IgD-negative memory B cell (primary cell): ENCODE results near the gene SCO2. TPM values are rescaled to one million over a fixed set of nuclear protein-coding genes. Genes with fewer than 3 reads are reported as not detected.

ENCODE experiments used
- H3K27ac Mint-ChIP-seq, 3 donors: one replicate each; pipeline ENCODE4 v1.8.0; 2020 to 2022; ENCODE audit warnings: mild to moderate bottlenecking in 3 of 3, mixed read lengths in 3 of 3, moderate library complexity in 1 of 3
- H3K27me3 Mint-ChIP-seq: one replicate; pipeline ENCODE4 v1.8.0; 2021; ENCODE audit warnings: mixed read lengths
- H3K36me3 Mint-ChIP-seq: one replicate; pipeline ENCODE4 v1.8.0; 2020; ENCODE audit warnings: mild to moderate bottlenecking, mixed read lengths
- H3K4me1 Mint-ChIP-seq, 3 donors: one replicate each; pipeline ENCODE4 v1.8.0; 2020 to 2022; ENCODE audit warnings: mixed read lengths in 3 of 3, mild to moderate bottlenecking in 1 of 3
- H3K4me3 Mint-ChIP-seq, 4 donors: one replicate each; pipeline ENCODE4 v1.8.0; 2020 to 2022; ENCODE audit warnings: mild to moderate bottlenecking in 4 of 4, mixed read lengths in 4 of 4, moderate library complexity in 3 of 4
- H3K9me3 Mint-ChIP-seq, 3 donors: one replicate each; pipeline ENCODE4 v1.8.0; 2020 to 2021; ENCODE audit warnings: mixed read lengths in 3 of 3, mild to moderate bottlenecking in 1 of 3
- polyA plus RNA-seq: library from polyadenylated mRNA; unstranded; fragments of 300-500 nt; fragmentation: Illumina TruSeq; gene quantifications from one replicate; pipeline ENCODE4 v1.2.3, GENCODE V29; 2021

Gene SCO2
- polyA plus RNA-seq, 1 donor from 2014 or later = 11.8 TPM

DNA sequence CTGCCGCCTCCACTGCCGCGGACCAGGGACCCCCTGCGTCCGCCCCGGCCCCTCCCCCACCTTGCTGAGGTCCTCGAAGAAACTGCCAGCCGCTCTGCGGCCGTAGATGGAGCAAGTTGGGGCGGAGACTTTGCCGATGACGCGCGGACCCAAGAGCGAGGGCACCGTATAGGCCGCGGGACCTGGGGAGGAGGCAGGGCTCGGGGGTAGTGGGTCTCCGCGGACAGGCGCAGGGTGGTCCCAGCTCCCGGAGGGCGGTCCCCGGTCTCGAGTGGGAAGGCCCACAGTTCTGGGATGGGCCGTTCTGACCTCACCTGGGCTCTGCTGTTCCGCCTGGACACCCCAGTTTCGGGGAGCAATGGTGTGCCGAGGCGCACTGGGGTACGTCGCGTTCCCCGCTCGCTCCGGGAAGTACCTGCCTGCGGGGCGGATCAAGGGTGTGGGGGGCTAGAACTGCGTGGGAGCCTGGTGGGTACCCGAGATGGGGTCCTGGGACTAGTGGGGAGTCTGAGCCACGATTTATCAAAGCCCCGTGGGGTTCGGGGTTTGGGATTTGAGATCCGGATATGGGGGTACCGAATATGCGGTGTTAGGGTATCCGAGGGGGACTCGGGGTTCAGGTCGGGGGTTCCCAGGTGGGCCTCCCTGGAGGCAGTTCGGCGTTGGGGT lies 5.6 kb upstream of the SCO2 start:
- H3K27ac Mint-ChIP-seq = peak overlapping the region; percentile 98 to 100 (median 99)
- H3K36me3 Mint-ChIP-seq = no peaks in the 10 kb centered on the region
- peaks cover 36 to 38% (median 37%) of the 10 kb centered on the region in 3 donors for H3K4me1 Mint-ChIP-seq
- no peaks in the 10 kb centered on the region for H3K27me3 Mint-ChIP-seq
- no peaks in the 10 kb centered on the region for H3K9me3 Mint-ChIP-seq
- peak overlapping the region; percentile 90 to 97 (median 94) for H3K4me3 Mint-ChIP-seq

DNA sequence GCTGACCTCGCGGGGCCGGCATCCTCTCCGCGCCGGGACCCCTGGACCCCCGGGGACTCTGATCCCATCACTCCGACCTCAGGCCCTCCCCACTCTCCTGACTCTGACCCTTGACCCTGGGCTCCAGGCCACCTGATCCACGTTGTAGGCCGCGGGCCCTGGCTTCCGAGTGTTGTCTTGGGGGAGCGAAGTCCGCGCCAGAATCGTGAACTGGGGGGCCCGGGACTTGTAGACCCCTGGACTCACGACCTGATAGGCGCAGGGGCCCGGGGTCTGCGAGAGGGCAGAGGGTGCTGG lies 5.1 kb upstream of the SCO2 start:
- Mint-ChIP-seq H3K4me1 (peaks cover 36 to 38% (median 37%) of the 10 kb centered on the region in 3 donors), H3K27me3 (no peaks in the 10 kb centered on the region), H3K9me3 (no peaks in the 10 kb centered on the region), H3K36me3 (no peaks in the 10 kb centered on the region), H3K4me3 (peak overlapping the region; percentile 90 to 97 (median 94)), H3K27ac (peak overlapping the region; percentile 98 to 100 (median 99))

DNA sequence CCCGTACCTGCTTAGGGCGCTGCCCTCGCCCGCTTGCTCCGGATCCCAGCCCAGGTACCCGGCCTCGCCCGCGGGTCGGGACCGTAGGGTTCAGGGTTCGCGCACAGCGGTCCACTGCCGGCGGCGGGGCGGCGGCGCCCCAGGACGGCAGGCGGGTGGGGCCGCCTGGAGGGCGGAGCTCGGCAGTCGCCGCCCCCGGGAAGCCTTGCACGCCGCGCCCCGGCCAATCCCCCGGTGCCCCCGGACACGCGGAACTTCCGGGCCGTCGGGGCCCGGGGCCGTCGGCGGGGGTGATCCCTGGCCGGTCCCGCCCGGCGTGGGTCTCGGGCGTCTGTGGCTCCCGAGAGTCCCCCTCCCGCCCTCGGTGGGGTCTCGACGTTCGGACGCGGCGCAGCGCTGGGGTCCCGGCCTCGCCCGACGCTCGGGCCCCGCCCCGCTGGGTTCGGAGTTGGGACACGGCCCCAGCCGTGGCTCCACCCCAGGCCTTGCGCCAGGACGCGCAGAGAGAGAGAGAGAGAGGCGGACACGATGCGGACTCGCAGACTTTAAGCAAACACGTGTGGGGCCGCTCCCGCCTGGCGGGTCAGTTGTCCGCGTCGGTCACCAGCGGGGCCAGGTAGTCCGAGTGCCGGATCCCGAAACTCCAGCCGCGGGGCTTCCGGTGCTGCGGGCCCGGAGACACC lies 4.6 kb upstream of the SCO2 start, which contains the start of gene TYMP:
Gene TYMP, minus strand, starts transcription at position 116 of the 683 bp plus-strand sequence. CDS start 303 bp downstream, outside the sequence.
- H3K27ac Mint-ChIP-seq = peak within 1 kb of the TSS; percentile 98 to 100 (median 99)
- peaks cover 32 to 37% (median 34%) of the 10 kb centered on the region in 3 donors for H3K4me1 Mint-ChIP-seq
- no peaks in the 10 kb centered on the region for H3K36me3 Mint-ChIP-seq
- H3K4me3 Mint-ChIP-seq = peak within 1 kb of the TSS; percentile 90 to 97 (median 94)
- H3K27me3 Mint-ChIP-seq = no peaks in the 10 kb centered on the region
- no peaks in the 10 kb centered on the region for H3K9me3 Mint-ChIP-seq

DNA sequence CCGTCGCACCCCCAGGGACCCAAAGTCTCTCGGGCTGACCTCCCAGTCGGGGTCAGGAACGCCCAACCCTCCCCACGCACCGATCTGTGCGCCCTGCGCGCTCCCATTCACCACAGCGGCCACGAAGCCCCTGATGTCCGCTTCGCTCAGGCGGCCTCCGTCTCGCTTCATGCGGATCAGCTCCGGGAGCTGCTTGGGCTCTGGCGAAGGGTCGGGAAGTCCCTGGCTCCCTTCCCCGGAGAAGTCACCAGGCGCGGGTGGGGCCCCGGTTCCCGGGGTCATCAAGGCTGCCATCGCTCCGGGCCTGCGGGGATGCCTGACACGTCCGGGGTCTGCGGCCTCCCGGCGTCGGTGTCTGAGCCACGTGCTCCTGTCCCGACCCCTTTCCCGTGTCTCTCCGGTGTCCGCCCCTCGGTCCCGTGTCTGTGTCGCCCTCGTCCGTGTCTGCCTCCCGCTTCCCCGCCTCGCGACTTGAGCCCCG lies 4.1 kb upstream of the SCO2 start:
- peak overlapping the region in 2 of 3 donors; percentile 92 to 98 for H3K27ac Mint-ChIP-seq
- no peaks in the 10 kb centered on the region for H3K27me3 Mint-ChIP-seq
- H3K9me3 Mint-ChIP-seq = no peaks in the 10 kb centered on the region
- H3K36me3 Mint-ChIP-seq = no peaks in the 10 kb centered on the region
- peak overlapping the region; percentile 55 to 95 (median 82) for H3K4me3 Mint-ChIP-seq
- H3K4me1 Mint-ChIP-seq = peaks cover 34 to 37% (median 35%) of the 10 kb centered on the region in 3 donors

DNA sequence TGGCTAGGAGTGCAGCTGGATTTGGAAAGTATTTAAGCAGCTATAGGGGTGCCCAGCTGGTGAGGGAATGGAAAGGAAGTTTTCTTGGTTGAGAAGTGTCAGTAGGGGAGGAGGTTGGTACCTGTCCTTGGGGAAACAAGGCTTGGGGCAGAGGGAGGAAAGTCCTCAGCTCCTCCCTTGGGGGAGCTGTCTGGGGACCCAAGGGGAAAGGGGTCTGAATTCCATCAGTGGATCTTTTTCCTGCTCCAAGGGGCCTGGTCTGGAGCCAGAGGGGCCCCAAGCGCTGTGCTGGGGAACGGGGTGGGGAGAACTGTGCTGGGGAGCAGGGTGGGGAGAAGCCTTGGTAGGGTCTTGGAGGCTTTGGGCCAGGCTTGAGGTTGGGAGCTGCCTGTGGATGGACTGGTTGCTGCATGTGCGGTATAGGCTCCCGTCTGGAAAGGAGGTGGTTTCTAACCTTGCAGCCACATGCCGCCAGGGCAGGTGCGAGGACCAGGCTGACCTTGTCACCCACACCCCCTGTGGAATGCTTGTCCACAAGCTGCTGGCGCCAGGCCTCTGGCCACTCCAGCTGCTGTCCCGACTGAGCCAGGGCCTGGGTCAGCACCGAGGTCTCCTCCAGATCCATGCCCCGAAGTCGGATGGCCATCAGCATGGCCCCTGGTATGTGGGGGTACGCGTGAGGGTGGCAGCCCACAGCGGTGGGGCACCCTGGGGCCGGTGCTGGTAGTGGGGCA lies 3.5 kb upstream of the SCO2 start:
- no peaks in the 10 kb centered on the region for H3K9me3 Mint-ChIP-seq
- peak overlapping the region; percentile 71 to 94 (median 85) for H3K4me3 Mint-ChIP-seq
- H3K27ac Mint-ChIP-seq = peak overlapping the region; percentile 92 to 98 (median 95)
- no peaks in the 10 kb centered on the region for H3K36me3 Mint-ChIP-seq
- no peaks in the 10 kb centered on the region for H3K27me3 Mint-ChIP-seq
- peaks cover 31 to 32% (median 32%) of the 10 kb centered on the region in 3 donors for H3K4me1 Mint-ChIP-seq

DNA sequence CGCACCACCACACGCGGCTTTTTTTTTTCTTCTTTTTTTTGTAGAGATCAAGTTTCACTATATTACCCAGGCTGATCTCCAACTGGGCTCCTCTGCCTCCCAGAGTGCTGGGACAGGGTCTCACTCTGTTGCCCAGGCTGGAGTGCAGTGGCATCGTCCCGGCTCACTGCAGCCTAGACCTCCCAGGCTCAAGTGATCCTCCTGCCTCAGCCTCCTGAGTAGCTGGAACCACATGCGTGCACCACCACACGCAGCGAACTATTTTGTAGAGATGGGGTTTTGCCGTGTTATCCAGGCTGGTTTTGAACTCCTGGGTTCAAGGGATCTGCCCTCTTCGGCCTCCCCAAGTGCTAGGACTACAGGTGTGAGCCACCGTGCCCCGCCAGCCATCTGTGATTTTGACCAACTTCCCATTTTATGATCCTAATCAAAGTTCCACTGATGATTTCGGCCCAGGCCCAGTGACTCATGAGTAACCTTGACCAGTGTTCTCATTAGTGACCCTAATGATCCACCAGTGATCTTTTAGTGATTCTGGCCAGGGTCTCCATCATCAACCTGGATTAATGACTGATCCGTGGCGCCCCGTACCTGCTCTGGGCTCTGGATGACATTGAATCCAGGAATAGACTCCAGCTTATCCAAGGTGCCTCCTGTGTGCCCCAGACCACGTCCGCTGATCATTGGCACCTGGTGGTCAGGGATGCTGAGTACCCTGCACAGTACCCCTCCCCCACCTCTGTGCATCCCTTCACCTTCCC lies 2.7 kb upstream of the SCO2 start:
- peaks cover 24 to 29% (median 25%) of the 10 kb centered on the region in 3 donors for H3K4me1 Mint-ChIP-seq
- no peaks in the 10 kb centered on the region for H3K27me3 Mint-ChIP-seq
- peak overlapping the region; percentile 79 to 96 (median 90) for H3K4me3 Mint-ChIP-seq
- no peaks in the 10 kb centered on the region for H3K9me3 Mint-ChIP-seq
- peak overlapping the region; percentile 94 to 98 (median 95) for H3K27ac Mint-ChIP-seq
- H3K36me3 Mint-ChIP-seq = no peaks in the 10 kb centered on the region

DNA sequence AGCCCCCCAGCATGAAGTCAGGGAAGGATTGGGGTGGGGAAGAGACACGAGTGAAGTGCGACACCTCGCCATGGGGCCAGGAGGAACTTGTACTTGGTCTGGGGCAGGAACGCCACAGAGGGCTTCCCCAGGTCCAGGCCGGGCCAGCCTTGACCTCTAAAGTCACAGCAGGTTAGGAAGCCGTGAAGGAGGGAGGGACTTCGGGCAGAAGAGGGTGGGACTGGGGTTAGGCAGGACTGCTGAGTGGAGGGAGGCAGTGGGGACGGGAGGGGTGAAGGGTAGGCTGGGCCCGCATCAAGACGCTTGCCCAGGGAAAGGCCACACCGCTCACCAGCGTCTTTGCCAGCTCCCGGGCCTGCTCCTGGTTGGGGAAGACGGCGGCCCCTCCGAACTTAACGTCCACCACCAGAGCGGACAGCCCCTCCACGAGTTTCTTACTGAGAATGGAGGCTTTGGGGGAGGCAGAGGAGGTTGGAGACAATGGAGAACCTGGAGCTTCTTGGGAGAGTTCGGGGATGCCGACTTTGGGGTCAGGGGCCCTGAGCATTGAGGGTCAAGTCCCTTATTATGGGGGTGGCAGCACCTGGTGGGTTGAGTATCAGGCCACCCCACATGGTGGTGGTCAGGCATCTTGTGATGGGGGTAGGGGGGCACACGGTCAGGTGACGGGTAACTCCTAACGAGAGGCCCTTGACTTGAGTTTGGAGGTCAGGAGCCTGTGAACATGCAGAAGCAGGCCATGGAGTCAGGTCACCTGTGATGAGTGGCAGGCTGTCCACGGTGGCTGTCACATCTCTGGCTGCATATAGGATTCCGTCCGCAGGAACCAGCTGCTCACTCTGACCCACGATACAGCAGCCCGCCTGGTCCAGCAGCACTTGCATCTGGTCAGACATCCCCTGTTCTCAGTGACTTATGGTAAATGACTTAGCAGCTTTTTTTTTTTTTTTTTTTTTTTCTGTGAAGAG lies 1.7 kb upstream of the SCO2 start:
- no peaks in the 10 kb centered on the region for H3K36me3 Mint-ChIP-seq
- peaks cover 18 to 22% (median 20%) of the 10 kb centered on the region in 3 donors for H3K4me1 Mint-ChIP-seq
- H3K27me3 Mint-ChIP-seq = no peaks in the 10 kb centered on the region
- peak overlapping the region; percentile 94 to 98 (median 95) for H3K27ac Mint-ChIP-seq
- H3K9me3 Mint-ChIP-seq = no peaks in the 10 kb centered on the region
- peak overlapping the region; percentile 79 to 96 (median 90) for H3K4me3 Mint-ChIP-seq

DNA sequence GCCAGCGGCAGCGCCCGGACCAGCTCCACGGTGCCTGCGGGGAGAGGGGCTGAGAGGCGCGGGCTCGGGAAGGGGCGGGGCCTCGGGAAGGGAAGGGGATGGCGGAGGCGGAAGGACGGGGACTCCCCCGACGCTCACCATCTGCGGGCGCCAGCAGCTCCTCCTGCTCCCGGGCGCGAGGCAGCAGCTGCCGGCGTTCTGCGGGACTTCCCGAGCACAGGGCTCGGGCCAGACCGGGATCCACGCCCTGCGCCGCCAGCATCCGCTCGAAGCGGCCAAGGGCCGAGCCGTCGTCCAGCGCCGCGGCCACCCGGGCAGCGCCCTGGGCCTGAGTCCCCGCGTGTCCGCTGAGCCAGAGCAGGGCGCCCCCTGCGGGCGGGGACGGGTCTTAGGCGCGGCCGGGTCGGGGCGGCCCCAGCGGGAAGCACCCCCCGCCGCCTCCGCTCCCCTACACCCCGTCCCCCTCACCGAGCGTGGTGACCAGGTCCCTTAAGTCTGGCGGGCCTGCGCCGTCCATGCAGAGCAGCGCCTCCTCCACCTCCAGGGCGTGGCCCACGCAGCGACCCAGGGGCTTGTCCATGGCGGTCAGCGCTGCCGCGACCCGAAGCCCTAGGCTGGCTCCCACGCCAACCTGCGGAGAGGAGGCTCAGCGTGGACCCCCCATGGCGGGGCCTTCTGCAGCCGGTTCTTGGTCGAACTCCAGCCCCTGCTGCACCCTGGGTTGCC lies 873 bp upstream of the SCO2 start:
- H3K36me3 Mint-ChIP-seq = no peaks in the 10 kb centered on the region
- H3K4me3 Mint-ChIP-seq = peak overlapping the region; percentile 79 to 96 (median 90)
- H3K9me3 Mint-ChIP-seq = no peaks in the 10 kb centered on the region
- H3K27ac Mint-ChIP-seq = peak overlapping the region; percentile 94 to 98 (median 95)
- peaks cover 18 to 22% (median 20%) of the 10 kb centered on the region in 3 donors for H3K4me1 Mint-ChIP-seq
- no peaks in the 10 kb centered on the region for H3K27me3 Mint-ChIP-seq

DNA sequence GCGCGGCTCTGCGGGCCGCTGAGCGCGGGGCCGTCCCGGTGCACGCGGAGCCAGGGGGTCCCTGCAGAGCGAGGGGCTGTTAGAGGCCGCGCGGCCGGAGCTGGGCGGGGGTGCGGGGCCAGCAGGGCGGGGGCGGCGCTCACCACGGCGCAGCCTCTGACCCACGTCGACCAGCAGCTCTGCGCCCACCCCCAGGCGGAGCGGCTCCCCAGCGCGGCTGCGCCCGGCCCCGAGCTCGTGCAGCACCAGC lies 385 bp upstream of the SCO2 start:
- H3K27me3 Mint-ChIP-seq = no peaks in the 10 kb centered on the region
- H3K4me1 Mint-ChIP-seq = peaks cover 18 to 20% (median 18%) of the 10 kb centered on the region in 3 donors
- peak overlapping the region; percentile 71 to 89 (median 86) for H3K27ac Mint-ChIP-seq

DNA sequence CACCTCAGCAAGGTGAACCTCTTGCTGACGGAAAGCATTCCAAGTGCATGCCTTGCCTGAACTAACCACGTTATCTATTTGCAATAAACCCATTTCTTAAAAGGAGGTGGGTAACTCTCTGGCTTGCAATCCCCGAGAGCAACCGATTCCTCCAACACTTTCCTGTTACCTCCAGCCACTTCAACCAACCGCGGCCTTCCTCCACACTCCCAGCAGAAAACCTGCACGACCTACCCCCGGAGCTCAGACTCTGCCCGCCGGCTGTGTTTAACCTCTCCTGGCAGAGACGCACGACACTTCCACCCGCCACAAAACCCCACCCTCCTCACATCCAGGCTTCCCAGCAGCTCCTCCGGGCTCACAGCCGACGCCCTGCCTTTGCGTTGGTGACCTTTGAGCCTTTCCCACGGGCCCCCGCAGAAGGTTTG lies 708 bp downstream of the SCO2 start:
- Mint-ChIP-seq H3K9me3 (no peaks in the 10 kb centered on the region), H3K4me3 (peak overlapping the region; percentile 80 to 96 (median 91)), H3K4me1 (peaks cover 18 to 20% (median 18%) of the 10 kb centered on the region in 3 donors), H3K36me3 (no peaks in the 10 kb centered on the region), H3K27me3 (no peaks in the 10 kb centered on the region), H3K27ac (peak overlapping the region; percentile 83 to 89 (median 88))

More for the DNA sequence above, 385 bp upstream of the SCO2 start:
- H3K4me3 Mint-ChIP-seq = peak overlapping the region; percentile 80 to 96 (median 90)
- H3K36me3 Mint-ChIP-seq = no peaks in the 10 kb centered on the region
- no peaks in the 10 kb centered on the region for H3K9me3 Mint-ChIP-seq

DNA sequence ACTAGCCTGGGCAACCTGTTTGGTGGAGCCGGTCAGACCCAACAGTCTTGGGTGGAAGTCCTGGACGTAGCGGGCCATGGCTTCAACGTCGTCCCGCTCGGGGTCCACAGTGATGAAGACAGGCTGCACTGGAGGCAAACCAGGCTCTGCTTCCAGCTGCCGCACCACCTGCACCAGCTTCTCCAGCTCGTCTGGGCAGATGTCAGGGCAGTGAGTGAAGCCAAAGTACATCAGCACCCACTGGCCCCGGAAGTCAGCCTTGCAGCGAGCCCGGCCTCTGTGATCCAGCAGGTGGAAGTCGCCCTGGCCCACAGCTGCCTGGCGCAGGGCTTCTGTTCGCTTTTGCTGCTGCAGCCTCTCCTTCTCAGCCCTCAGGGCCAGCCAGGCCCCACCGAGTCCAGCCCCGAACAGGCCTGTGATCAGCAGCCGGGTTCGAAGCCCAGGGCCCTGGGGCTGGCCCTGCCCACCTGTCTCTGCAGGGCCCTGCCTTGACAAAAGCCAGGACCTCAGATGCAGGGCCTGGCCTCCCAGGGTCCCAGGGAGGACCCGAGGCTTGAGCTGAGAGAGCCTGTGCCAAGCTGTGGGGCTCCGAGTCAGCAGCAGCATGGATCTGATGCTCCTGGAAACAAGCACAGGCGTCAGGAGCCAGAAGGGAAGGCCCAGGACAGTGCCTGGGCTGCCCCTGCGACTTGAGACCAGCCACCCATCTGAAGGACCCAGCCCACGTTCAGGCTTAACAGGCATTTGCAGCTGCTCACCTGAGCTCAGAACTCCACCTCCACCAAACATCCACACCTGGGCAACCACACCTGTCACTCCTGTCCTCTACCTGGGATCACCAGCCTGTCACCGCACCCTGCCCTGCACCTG lies 1.4 kb downstream of the SCO2 start:
- peaks cover 18 to 20% (median 18%) of the 10 kb centered on the region in 3 donors for H3K4me1 Mint-ChIP-seq

DNA sequence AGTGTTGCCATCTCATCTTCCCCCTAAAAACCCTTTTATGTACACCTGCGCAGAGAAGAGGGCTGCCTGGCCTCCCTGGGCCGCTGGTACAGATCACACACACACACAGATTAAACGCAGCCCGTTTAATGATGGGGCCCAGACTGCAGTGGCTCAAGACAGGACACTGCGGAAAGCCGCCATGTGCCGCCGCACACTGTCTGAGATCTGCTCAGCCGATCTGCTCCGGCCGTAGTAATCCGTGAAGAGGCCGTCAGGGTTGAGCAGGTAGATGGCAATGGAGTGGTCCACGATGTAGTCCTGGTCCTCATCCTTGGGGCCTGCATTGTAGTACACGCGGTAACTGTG lies 2.0 kb downstream of the SCO2 start:
- no peaks in the 10 kb centered on the region for H3K9me3 Mint-ChIP-seq
- peak overlapping the region in 2 of 3 donors; percentile 10 to 53 for H3K27ac Mint-ChIP-seq
- peaks cover 16 to 17% (median 16%) of the 10 kb centered on the region in 3 donors for H3K4me1 Mint-ChIP-seq
- no peaks in the 10 kb centered on the region for H3K27me3 Mint-ChIP-seq
- peak overlapping the region in 3 of 4 donors; percentile 8 to 70 (median 68) for H3K4me3 Mint-ChIP-seq
- no peaks in the 10 kb centered on the region for H3K36me3 Mint-ChIP-seq

More for the DNA sequence above, 1.4 kb downstream of the SCO2 start:
- Mint-ChIP-seq H3K27me3 (no peaks in the 10 kb centered on the region), H3K9me3 (no peaks in the 10 kb centered on the region), H3K27ac (peak overlapping the region; percentile 83 to 89 (median 88)), H3K4me3 (peak overlapping the region; percentile 80 to 96 (median 91)), H3K36me3 (no peaks in the 10 kb centered on the region)
